Brain microvascular endothelial cell (primary cell): Measurements from ENCODE around the gene DCBLD2.
A peak's percentile ranks its signal among the peaks of the same experiment; 100 is the strongest.

Experiments used
- DNase-seq: peaks from one replicate; pipeline ENCODE4 v3.0.0-alpha.2; 2020
- H3K27ac ChIP-seq: fragments of 250-450 bp; sonication (Bioruptor Pico); 2 replicates; pipeline ENCODE4 v1.5.1; 2020; ENCODE audit warnings: mild to moderate bottlenecking, moderate library complexity
- H3K27me3 ChIP-seq: fragments of 250-450 bp; sonication (Bioruptor Pico); replicated peaks from 2 replicates; pipeline ENCODE4 v1.5.1; 2020; ENCODE audit warnings: mild to moderate bottlenecking
- H3K36me3 ChIP-seq: fragments of 250-450 bp; sonication (Bioruptor Pico); replicated peaks from 2 replicates; pipeline ENCODE4 v1.5.1; 2020; ENCODE audit warnings: mild to moderate bottlenecking
- H3K4me3 ChIP-seq: 2 replicates; pipeline ENCODE4 v1.5.1; 2011; ENCODE audit warnings: low read depth, mild to moderate bottlenecking, control low read depth, low read length, moderate library complexity
- in situ Hi-C: cut with HindIII; loops from 2 replicates; pipeline ENCODE4 v1.10.0; 2017; ENCODE audit warnings: low sequenced_read_pairs, low pct_ligation_motif_present
- TF ChIP-seq, protein P1 (sequence below): IDR thresholded peaks from 2 replicates; pipeline ENCODE4 v1.5.1; 2011; ENCODE audit warnings: low read depth, mild to moderate bottlenecking, moderate library complexity, low read length, control low read depth, inconsistent platforms; ENCODE audit errors: missing control alignments

DCBLD2 gene

GRCh38 chr3:98780343-98780742, 121.2 kb downstream of the DCBLD2 start:
- H3K27me3 ChIP-seq: no peaks in the 10 kb centered on the region
- H3K4me3 ChIP-seq: no peak overlapping the region
- H3K36me3 ChIP-seq: no peaks in the 10 kb centered on the region
- in situ Hi-C loops: loop anchor here (25.0 kb wide), 1 partner anchor 168 kb away; no protein-coding TSS in a partner anchor
- H3K27ac ChIP-seq: peak overlapping the region; percentile 97
- TF ChIP-seq, protein P1, sequence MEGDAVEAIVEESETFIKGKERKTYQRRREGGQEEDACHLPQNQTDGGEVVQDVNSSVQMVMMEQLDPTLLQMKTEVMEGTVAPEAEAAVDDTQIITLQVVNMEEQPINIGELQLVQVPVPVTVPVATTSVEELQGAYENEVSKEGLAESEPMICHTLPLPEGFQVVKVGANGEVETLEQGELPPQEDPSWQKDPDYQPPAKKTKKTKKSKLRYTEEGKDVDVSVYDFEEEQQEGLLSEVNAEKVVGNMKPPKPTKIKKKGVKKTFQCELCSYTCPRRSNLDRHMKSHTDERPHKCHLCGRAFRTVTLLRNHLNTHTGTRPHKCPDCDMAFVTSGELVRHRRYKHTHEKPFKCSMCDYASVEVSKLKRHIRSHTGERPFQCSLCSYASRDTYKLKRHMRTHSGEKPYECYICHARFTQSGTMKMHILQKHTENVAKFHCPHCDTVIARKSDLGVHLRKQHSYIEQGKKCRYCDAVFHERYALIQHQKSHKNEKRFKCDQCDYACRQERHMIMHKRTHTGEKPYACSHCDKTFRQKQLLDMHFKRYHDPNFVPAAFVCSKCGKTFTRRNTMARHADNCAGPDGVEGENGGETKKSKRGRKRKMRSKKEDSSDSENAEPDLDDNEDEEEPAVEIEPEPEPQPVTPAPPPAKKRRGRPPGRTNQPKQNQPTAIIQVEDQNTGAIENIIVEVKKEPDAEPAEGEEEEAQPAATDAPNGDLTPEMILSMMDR: no peak
- peak; percentile 68 for DNase-seq

- H3K4me3 ChIP-seq: no peak overlapping the region
- peak overlapping the region; percentile 97 for H3K27ac ChIP-seq
- H3K27me3 ChIP-seq: no peaks in the 10 kb centered on the region
- TF ChIP-seq, protein P1: no peak
- in situ Hi-C loops: loop anchor here (25.0 kb wide), 1 partner anchor 167 kb away; no protein-coding TSS in a partner anchor
- H3K36me3 ChIP-seq: no peaks in the 10 kb centered on the region
- peak; percentile 85 for DNase-seq
Measured at GRCh38 chr3:98779541-98780335, 121.8 kb downstream of the DCBLD2 start.

GRCh38 chr3:98778852-98779413, 122.6 kb downstream of the DCBLD2 start:
- Histone ChIP-seq H3K4me3 (no peak overlapping the region), H3K27me3 (no peaks in the 10 kb centered on the region), H3K27ac (peak overlapping the region; percentile 97), H3K36me3 (no peaks in the 10 kb centered on the region)
- peak; percentile 98 for DNase-seq
- in situ Hi-C loops: loop anchor here (25.0 kb wide), 1 partner anchor 167 kb away; no protein-coding TSS in a partner anchor
- TF ChIP-seq, protein P1: no peak

DNA sequence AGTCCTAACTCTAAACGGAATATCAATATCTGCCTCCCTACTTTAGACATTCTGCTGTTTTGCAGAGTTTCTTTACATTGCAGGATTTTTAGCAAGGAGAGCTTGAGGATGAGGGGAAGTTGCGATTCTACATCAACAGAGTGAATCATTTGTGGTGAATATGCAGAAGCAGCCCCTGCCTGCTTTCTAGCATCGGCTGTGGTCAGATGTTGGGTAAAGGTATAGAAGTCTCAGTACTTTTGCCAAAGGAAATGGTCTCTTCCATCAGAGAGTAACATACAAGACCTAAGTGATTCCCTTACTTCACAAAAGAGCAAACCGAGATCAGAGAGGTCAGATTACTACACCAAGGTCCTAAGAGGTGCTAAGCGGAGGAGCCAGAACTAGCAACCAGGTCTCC, 123.1 kb downstream of the DCBLD2 start:
- TF ChIP-seq, protein P1: no peak
- H3K27ac ChIP-seq: peak overlapping the region; percentile 97
- no peak overlapping the region for H3K4me3 ChIP-seq
- peak; percentile 71 for DNase-seq
- in situ Hi-C loops: loop anchor here (25.0 kb wide), 1 partner anchor 166 kb away; no protein-coding TSS in a partner anchor
- H3K36me3 ChIP-seq: no peaks in the 10 kb centered on the region
- H3K27me3 ChIP-seq: no peaks in the 10 kb centered on the region

DNA sequence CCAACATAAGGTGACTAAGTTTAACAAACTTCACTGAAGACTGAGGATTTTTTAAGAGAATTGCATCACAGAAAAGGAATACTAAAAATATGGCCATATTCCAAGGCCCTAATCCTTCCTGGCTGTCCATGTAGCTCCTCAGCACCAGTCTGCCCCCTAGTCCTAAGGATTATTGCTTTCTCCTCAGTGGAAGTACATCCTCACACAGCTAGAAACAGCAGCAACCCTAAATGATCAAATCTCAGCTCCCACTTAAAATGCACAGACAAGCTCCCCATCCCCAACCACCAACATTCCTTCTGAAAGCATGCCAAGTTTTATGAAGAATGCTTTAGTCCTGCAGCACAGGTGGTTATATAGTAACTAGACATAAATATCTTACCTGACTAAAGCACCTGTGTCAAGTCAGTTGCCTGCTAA, 123.7 kb downstream of the DCBLD2 start:
- Histone ChIP-seq H3K4me3 (no peak overlapping the region), H3K27ac (peak overlapping the region; percentile 97), H3K27me3 (no peaks in the 10 kb centered on the region), H3K36me3 (no peaks in the 10 kb centered on the region)
- in situ Hi-C loops: loop anchor here (25.0 kb wide), 1 partner anchor 166 kb away; no protein-coding TSS in a partner anchor
- no peak for DNase-seq
- TF ChIP-seq, protein P1: peak; percentile 31
